DOHH2 (cell line): ENCODE data around the gene CACNA2D2.
A peak's percentile ranks its signal among the peaks of the same experiment; 100 is the strongest.

Experiments
- H3F3A ChIP-seq: fragments of 200-600 bp; sonication (generic), shearing (Covaris generic); 2 replicates; pipeline ENCODE4 v1.6.0; 2016; ENCODE audit warnings: antibody characterized with exemption, mild to moderate bottlenecking; ENCODE audit not compliant: control insufficient read depth, insufficient read depth
- H3K27ac ChIP-seq: fragments of 200-600 bp; sonication (generic); 2 replicates; pipeline ENCODE4 v1.5.1; 2014; ENCODE audit warnings: low read depth, mild to moderate bottlenecking, low read length, moderate library complexity
- H3K27me3 ChIP-seq: fragments of 200-600 bp; sonication (generic); 2 replicates; pipeline ENCODE4 v1.6.1; 2014; ENCODE audit warnings: mild to moderate bottlenecking, low read length, mixed read lengths; ENCODE audit not compliant: control insufficient read depth
- H3K36me3 ChIP-seq: fragments of 200-600 bp; sonication (generic); 2 replicates; pipeline ENCODE4 v1.6.1; 2014; ENCODE audit warnings: mild to moderate bottlenecking, low read length, moderate library complexity, mixed read lengths; ENCODE audit not compliant: control insufficient read depth
- H3K4me1 ChIP-seq: fragments of 200-600 bp; sonication (generic); 2 replicates; pipeline ENCODE4 v1.6.1; 2014; ENCODE audit warnings: mild to moderate bottlenecking, low read length, mixed read lengths; ENCODE audit not compliant: control insufficient read depth
- H3K4me2 ChIP-seq: fragments of 200-600 bp; sonication (generic); 2 replicates; pipeline ENCODE4 v1.6.0; 2014; ENCODE audit warnings: mild to moderate bottlenecking, low read length, moderate library complexity
- H3K4me3 ChIP-seq: fragments of 200-600 bp; sonication (generic); 2 replicates; pipeline ENCODE4 v1.5.1; 2014; ENCODE audit warnings: mild to moderate bottlenecking, low read length, mixed read lengths
- H3K79me2 ChIP-seq: fragments of 200-600 bp; sonication (generic); 2 replicates; pipeline ENCODE4 v1.6.1; 2014; ENCODE audit warnings: mild to moderate bottlenecking, low read length, mixed read lengths; ENCODE audit not compliant: control insufficient read depth
- H3K9me2 ChIP-seq: fragments of 200-600 bp; sonication (generic); replicated peaks from 2 replicates; pipeline ENCODE4 v1.6.1; 2014; ENCODE audit warnings: mild to moderate bottlenecking, low read length, mixed read lengths; ENCODE audit not compliant: control insufficient read depth
- H3K9me3 ChIP-seq: fragments of 200-600 bp; sonication (generic); 2 replicates; pipeline ENCODE4 v1.6.1; 2014; ENCODE audit warnings: antibody characterized with exemption, low read length, mixed read lengths; ENCODE audit not compliant: control insufficient read depth, insufficient read depth
- H4K20me1 ChIP-seq: fragments of 200-600 bp; sonication (generic); 2 replicates; pipeline ENCODE4 v1.6.0; 2014; ENCODE audit warnings: low read depth, mild to moderate bottlenecking, antibody characterized with exemption, low read length, moderate library complexity; ENCODE audit not compliant: control insufficient read depth, insufficient read depth
- CTCF ChIP-seq: fragments of 200-600 bp; sonication (generic); IDR thresholded peaks from one replicate; pipeline ENCODE4 v1.5.1; 2014; ENCODE audit warnings: antibody characterized with exemption, mild to moderate bottlenecking, low read depth, low read length; ENCODE audit not compliant: poor library complexity, severe bottlenecking
- EZH2phosphoT487 ChIP-seq: fragments of 200-600 bp; sonication (generic); IDR thresholded peaks from 2 replicates; pipeline ENCODE4 v1.6.1; 2017; ENCODE audit warnings: borderline replicate concordance, mild to moderate bottlenecking, antibody characterized with exemption, low read length, moderate library complexity, mixed read lengths

Gene CACNA2D2

GRCh38 chr3:50338965-50339364 lies 164.5 kb downstream of the CACNA2D2 start:
- Histone ChIP-seq H3K36me3 (peaks cover 49% of the 10 kb centered on the region), H3K4me2 (peak overlapping the region; percentile 98), H3K4me1 (peaks cover 64% of the 10 kb centered on the region), H3K79me2 (peaks cover 65% of the 10 kb centered on the region), H3K9me2 (no peaks in the 10 kb centered on the region), H3K9me3 (no peaks in the 10 kb centered on the region), H3K27ac (peak overlapping the region; percentile 90), H4K20me1 (0 out of 2 replicates have a peak, but pooled peaks cover 10% of the 10 kb centered on the region), H3K4me3 (peak overlapping the region; percentile 83), H3F3A (peaks cover 14% of the 10 kb centered on the region), H3K27me3 (no peaks in the 10 kb centered on the region)
- peak; percentile 21 for TF ChIP-seq CTCF
- TF ChIP-seq EZH2phosphoT487: no peak

GRCh38 chr3:50337175-50337861 lies 166.1 kb downstream of the CACNA2D2 start:
- Histone ChIP-seq H3K9me3 (no peaks in the 10 kb centered on the region), H3K27me3 (no peaks in the 10 kb centered on the region), H3K4me2 (peak overlapping the region; percentile 98), H3K27ac (peak overlapping the region; percentile 90), H3K4me3 (peak overlapping the region; percentile 83), H3K79me2 (peaks cover 81% of the 10 kb centered on the region), H3K4me1 (peaks cover 69% of the 10 kb centered on the region), H4K20me1 (0 out of 2 replicates have a peak, but pooled peaks cover 10% of the 10 kb centered on the region), H3K9me2 (no peaks in the 10 kb centered on the region), H3F3A (peaks cover 14% of the 10 kb centered on the region), H3K36me3 (peaks cover 65% of the 10 kb centered on the region)
- TF ChIP-seq CTCF: no peak
- no peak for TF ChIP-seq EZH2phosphoT487

GRCh38 chr3:50336452-50337174 lies 166.8 kb downstream of the CACNA2D2 start:
- Histone ChIP-seq H3K4me1 (peaks cover 65% of the 10 kb centered on the region), H3K9me3 (no peaks in the 10 kb centered on the region), H4K20me1 (0 out of 2 replicates have a peak, but pooled peaks cover 10% of the 10 kb centered on the region), H3K36me3 (peaks cover 72% of the 10 kb centered on the region), H3F3A (peaks cover 13% of the 10 kb centered on the region), H3K79me2 (peaks cover 87% of the 10 kb centered on the region), H3K27me3 (no peaks in the 10 kb centered on the region), H3K4me3 (peak overlapping the region; percentile 83), H3K27ac (peak overlapping the region; percentile 90), H3K9me2 (no peaks in the 10 kb centered on the region), H3K4me2 (peak overlapping the region; percentile 98)
- TF ChIP-seq EZH2phosphoT487: no peak
- no peak for TF ChIP-seq CTCF
